Activated CD4-positive, alpha-beta T cell treated with anti-CD3 and anti-CD28 coated beads for 1 hour (primary cell): Measurements from ENCODE around the gene SEC24C.

Experiments used
- DNase-seq: peaks from one replicate; pipeline ENCODE4 v3.0.0-alpha.2; 2020

Gene SEC24C

GRCh38 chr10:73814896-73815718, 70.9 kb downstream of the SEC24C start:
- DNase-seq, result no peak

GRCh38 chr10:73815719-73816030, 71.5 kb downstream of the SEC24C start:
- no peak for DNase-seq

GRCh38 chr10:73816917-73817729, 73.0 kb downstream of the SEC24C start:
- no peak for DNase-seq

- no peak for DNase-seq
Measured at GRCh38 chr10:73817826-73818225, 73.7 kb downstream of the SEC24C start.

GRCh38 chr10:73818402-73818801, 74.2 kb downstream of the SEC24C start:
- DNase-seq, result no peak

- DNase-seq, result no peak
Measured at GRCh38 chr10:73819081-73819480, 74.9 kb downstream of the SEC24C start.

- DNase-seq, result no peak
Measured at GRCh38 chr10:73819513-73820093, 75.4 kb downstream of the SEC24C start.
